ENCODE results near the gene CLIP1.

- TF ChIP-seq HNRNPLL (IDR thresholded peaks at IDR 0.05; ENCODE audit: low read depth, low read length, poor library complexity, severe bottlenecking) (no peak), SIN3A (IDR thresholded peaks at IDR 0.05; ENCODE audit: borderline replicate concordance, low read depth, low read length) (no peak)
Observed at GRCh38 chr12:122230798-122231197, 191.7 kb downstream of the CLIP1 start.
